Fibroblast of upper back skin (primary cell): ENCODE measurements around the gene NADK2.

Source experiments
- DNase-seq: peaks from one replicate; pipeline ENCODE4 v3.0.0-alpha.2; 2013

The NADK2 gene

GRCh38 chr5:36160617-36161016, 81.1 kb downstream of the NADK2 start:
- no peak for DNase-seq

- DNase-seq, result peak; percentile 58
Observed at GRCh38 chr5:36158144-36158543, 83.6 kb downstream of the NADK2 start.

- DNase-seq, result peak; percentile 96
Observed at GRCh38 chr5:36156619-36157018, 85.1 kb downstream of the NADK2 start.

- DNase-seq, result peak; percentile 88
Observed at GRCh38 chr5:36156121-36156601, 85.6 kb downstream of the NADK2 start.

- no peak for DNase-seq
Observed at GRCh38 chr5:36155291-36155690, 86.4 kb downstream of the NADK2 start.

- DNase-seq, result no peak
Observed at GRCh38 chr5:36153726-36154125, 88.0 kb downstream of the NADK2 start.

GRCh38 chr5:36153298-36153677, 88.4 kb downstream of the NADK2 start:
- DNase-seq, result no peak

GRCh38 chr5:36152324-36153297, 89.1 kb downstream of the NADK2 start:
- peak; percentile 29 for DNase-seq

GRCh38 chr5:36151434-36152323, 90.0 kb downstream of the NADK2 start, which contains the start of the genes LMBRD2 and SKP2:
LMBRD2 (minus strand) TSS chr5:36151887; CDS start chr5:36143349, 8,538 bp downstream.
SKP2 (plus strand) TSS chr5:36152111; CDS start chr5:36152263, 152 bp downstream.
- DNase-seq, result peak; percentile 98

GRCh38 chr5:36150676-36151433, 90.9 kb downstream of the NADK2 start:
- peak; percentile 26 for DNase-seq

- no peak for DNase-seq
Observed at GRCh38 chr5:36147681-36148080, 94.0 kb downstream of the NADK2 start.

GRCh38 chr5:36146390-36146789, 95.3 kb downstream of the NADK2 start:
- no peak for DNase-seq

- no peak for DNase-seq
Observed at GRCh38 chr5:36145311-36145710, 96.4 kb downstream of the NADK2 start.
